HepG2 (cell line): ENCODE data around the gene LSM14B. TPM values are rescaled to one million over a fixed set of nuclear protein-coding genes. Genes with fewer than 3 reads are reported as not detected.

Source experiments
- BATF2 ChIP-seq: sonication (generic); formaldehyde crosslinking; IDR thresholded peaks from 2 replicates; pipeline ENCODE4 v1.8.0; 2022; ENCODE audit warnings: mild to moderate bottlenecking, missing genetic modification reagents, moderate library complexity
- BCL3 ChIP-seq: sonication (generic); formaldehyde crosslinking; IDR thresholded peaks from 2 replicates; pipeline ENCODE4 v1.5.1; 2020; ENCODE audit warnings: mild to moderate bottlenecking, missing genetic modification reagents, moderate library complexity
- CCDC6 ChIP-seq: sonication (generic); formaldehyde crosslinking; IDR thresholded peaks from 2 replicates; pipeline ENCODE4 v1.8.1; 2022; ENCODE audit warnings: mild to moderate bottlenecking, missing genetic modification reagents, moderate library complexity
- DRAP1 ChIP-seq: IDR thresholded peaks from 2 replicates; pipeline ENCODE4 v1.6.1; 2016; ENCODE audit warnings: missing genetic modification reagents, missing compliant biosample characterization
- E2F1 ChIP-seq: sonication (generic); formaldehyde crosslinking; IDR thresholded peaks from 2 replicates; pipeline ENCODE4 v1.5.0; 2020; ENCODE audit warnings: missing genetic modification reagents
- GRHL1 ChIP-seq: sonication (generic); formaldehyde crosslinking; conservative IDR thresholded peaks from 2 replicates; pipeline ENCODE4 v1.8.0; 2022; ENCODE audit warnings: missing genetic modification reagents
- KDM3A ChIP-seq: IDR thresholded peaks from 2 replicates; pipeline ENCODE4 v1.6.1; 2018; ENCODE audit warnings: low read depth, missing compliant biosample characterization
- LCORL ChIP-seq, 2 experiments: fragments of 450-650 bp in 1 of 2; sonication (generic) in 1 of 2; formaldehyde crosslinking in 1 of 2; IDR thresholded peaks; 2 replicates each; pipeline versions ENCODE4 v1.5.0 to v1.6.1; 2017 to 2020; ENCODE audit warnings: antibody characterized with exemption in 1 of 2, missing genetic modification reagents in 1 of 2
- NFE2 ChIP-seq: sonication (generic); formaldehyde crosslinking; IDR thresholded peaks from 2 replicates; pipeline ENCODE4 v1.4.0; 2020; ENCODE audit warnings: missing genetic modification reagents
- PLSCR1 ChIP-seq: sonication (generic); formaldehyde crosslinking; IDR thresholded peaks from 2 replicates; pipeline ENCODE4 v1.5.0; 2020; ENCODE audit warnings: missing genetic modification reagents, mild to moderate bottlenecking, borderline replicate concordance
- RARG ChIP-seq: sonication (generic); formaldehyde crosslinking; IDR thresholded peaks from 2 replicates; pipeline ENCODE4 v1.4.0; 2020; ENCODE audit warnings: low read depth, mild to moderate bottlenecking, missing genetic modification reagents
- RBAK ChIP-seq: sonication (generic); formaldehyde crosslinking; IDR thresholded peaks from 2 replicates; pipeline ENCODE4 v1.5.1; 2020; ENCODE audit warnings: mild to moderate bottlenecking, missing genetic modification reagents
- TMF1 ChIP-seq: sonication (generic); formaldehyde crosslinking; IDR thresholded peaks from 2 replicates; pipeline ENCODE4 v1.8.1; 2022; ENCODE audit warnings: low read depth, missing genetic modification reagents
- TRIM22 ChIP-seq: fragments of 450-650 bp; IDR thresholded peaks from 2 replicates; pipeline ENCODE4 v1.6.1; 2017
- ZBTB44 ChIP-seq: sonication (generic); formaldehyde crosslinking; IDR thresholded peaks from 2 replicates; pipeline ENCODE4 v1.4.0; 2020; ENCODE audit warnings: missing genetic modification reagents
- ZNF12 ChIP-seq: sonication (generic); formaldehyde crosslinking; IDR thresholded peaks from 2 replicates; pipeline ENCODE4 v1.5.0; 2020; ENCODE audit warnings: missing genetic modification reagents
- ZNF263 ChIP-seq: sonication (generic); formaldehyde crosslinking; IDR thresholded peaks from 2 replicates; pipeline ENCODE4 v1.4.0; 2020; ENCODE audit warnings: missing genetic modification reagents
- ZNF326 ChIP-seq: sonication (generic); formaldehyde crosslinking; IDR thresholded peaks from 2 replicates; pipeline ENCODE4 v1.4.0; 2020; ENCODE audit warnings: missing genetic modification reagents, borderline replicate concordance
- ZNF781 ChIP-seq: sonication (generic); formaldehyde crosslinking; IDR thresholded peaks from 2 replicates; pipeline ENCODE4 v1.5.1; 2020; ENCODE audit warnings: borderline replicate concordance, mild to moderate bottlenecking, missing genetic modification reagents; ENCODE audit errors: not compliant biosample characterization
- polyA plus RNA-seq, 8 experiments: library from polyadenylated mRNA; depleted of rRNA in 3 of 8; stranded (reverse) in 7 of 8; unstranded in 1 of 8; fragments of >200 nt; fragmentation: Illumina TruSeq in 4 of 8; extraction: Trizol in 4 of 8; gene quantifications; 2 replicates each; pipeline versions ENCODE4 v1.2.1 to v1.2.3, GENCODE V29; 2011 to 2016; ENCODE audit warnings: low read depth in 4 of 8, missing spikeins in 1 of 8, mixed read lengths in 1 of 8; ENCODE audit not compliant: insufficient read depth in 1 of 8
- total RNA-seq, 5 experiments: library from RNA; depleted of rRNA; stranded (reverse); fragments of >200 nt; fragmentation: Illumina TruSeq; extraction: Trizol; gene quantifications; 2 replicates each; pipeline ENCODE4 v1.2.3, GENCODE V29; 2016; ENCODE audit warnings: low read depth in 1 of 5

LSM14B gene
- total and polyA plus RNA-seq, 2 of the 13 experiments (the other 11 are each of a cell fraction or from before 2014, with no cell fraction given): 43.3 to 79.2 TPM

- no peak for TF ChIP-seq BATF2 (CRISPR knock-in tag)
- no peak for TF ChIP-seq BCL3 (CRISPR knock-in tag)
- TF ChIP-seq CCDC6 (CRISPR knock-in tag): no peak
- 0 out of 2 replicates have a peak, but pooled peaks have one; percentile 32 for TF ChIP-seq ZNF263 (CRISPR knock-in tag)
- no peak for TF ChIP-seq NFE2
- peak; percentile 40; the same call in 1 of the 2 replicates for TF ChIP-seq LCORL (IDR thresholded peaks at IDR 0.05)
- TF ChIP-seq LCORL (CRISPR knock-in tag; IDR thresholded peaks at IDR 0.05): peak; percentile 91
- no peak for TF ChIP-seq ZBTB44 (CRISPR knock-in tag)
- no peak; the same call in 1 of the 2 replicates for TF ChIP-seq RBAK
- no peak for TF ChIP-seq TMF1 (CRISPR knock-in tag)
- no peak for TF ChIP-seq ZNF781 (CRISPR knock-in tag)
- TF ChIP-seq ZNF326: no peak
- TF ChIP-seq GRHL1 (CRISPR knock-in tag): no peak
- TF ChIP-seq KDM3A: peak; percentile 68; the same call in 1 of the 2 replicates
- no peak for TF ChIP-seq DRAP1 (CRISPR knock-in tag)
- TF ChIP-seq ZNF12: no peak
- TF ChIP-seq PLSCR1 (CRISPR knock-in tag): no peak
- TF ChIP-seq RARG (CRISPR knock-in tag): no peak
- TF ChIP-seq E2F1 (CRISPR knock-in tag): no peak
- TF ChIP-seq TRIM22: no peak
Measured at GRCh38 chr20:62155428-62156253, 33.4 kb downstream of the LSM14B start (continued).
